HepG2 (cell line): ENCODE data around the gene SIX5. TPM values are rescaled to one million over a fixed set of nuclear protein-coding genes. Genes with fewer than 3 reads are reported as not detected.

Experiments used
- ADNP ChIP-seq: sonication (generic); formaldehyde crosslinking; IDR thresholded peaks from 2 replicates; pipeline ENCODE4 v1.4.0; 2020; ENCODE audit warnings: missing genetic modification reagents
- ARNTL ChIP-seq: sonication (generic); formaldehyde crosslinking; IDR thresholded peaks from 2 replicates; pipeline ENCODE4 v1.4.0; 2020; ENCODE audit warnings: mild to moderate bottlenecking, missing genetic modification reagents
- CENPX ChIP-seq: sonication (generic); formaldehyde crosslinking; IDR thresholded peaks from 2 replicates; pipeline ENCODE4 v1.9.0; 2021; ENCODE audit warnings: mild to moderate bottlenecking, missing genetic modification reagents, moderate library complexity
- FOXK1 ChIP-seq: sonication (generic); formaldehyde crosslinking; IDR thresholded peaks from 2 replicates; pipeline ENCODE4 v1.4.0; 2020; ENCODE audit warnings: low read depth, missing genetic modification reagents, borderline replicate concordance
- GFI1 ChIP-seq: sonication (generic); formaldehyde crosslinking; IDR thresholded peaks from 2 replicates; pipeline ENCODE4 v1.5.0; 2020; ENCODE audit warnings: missing genetic modification reagents, mild to moderate bottlenecking, borderline replicate concordance
- HHEX ChIP-seq: IDR thresholded peaks from 2 replicates; pipeline ENCODE4 v1.6.1; 2016; ENCODE audit warnings: control low read depth
- HNRNPK ChIP-seq: fragments of 200-400 bp; formaldehyde crosslinking; IDR thresholded peaks from 2 replicates; pipeline ENCODE4 v1.6.1; 2018; ENCODE audit warnings: low read length, low read depth, moderate library complexity, mild to moderate bottlenecking; ENCODE audit not compliant: poor library complexity, severe bottlenecking
- KDM4B ChIP-seq: sonication (generic); formaldehyde crosslinking; IDR thresholded peaks from 2 replicates; pipeline ENCODE4 v1.4.0; 2020; ENCODE audit warnings: missing genetic modification reagents
- MIER3 ChIP-seq: IDR thresholded peaks from 2 replicates; pipeline ENCODE4 v1.6.1; 2016; ENCODE audit warnings: missing compliant biosample characterization, borderline replicate concordance
- MIXL1 ChIP-seq: IDR thresholded peaks from 2 replicates; pipeline ENCODE4 v1.6.1; 2016
- RARG ChIP-seq: sonication (generic); formaldehyde crosslinking; IDR thresholded peaks from 2 replicates; pipeline ENCODE4 v1.4.0; 2020; ENCODE audit warnings: low read depth, mild to moderate bottlenecking, missing genetic modification reagents
- SAFB2 ChIP-seq: sonication (generic); formaldehyde crosslinking; IDR thresholded peaks from 2 replicates; pipeline ENCODE4 v1.5.1; 2020; ENCODE audit warnings: missing genetic modification reagents, low read depth, mild to moderate bottlenecking, borderline replicate concordance
- SMAD9 ChIP-seq: sonication (generic); formaldehyde crosslinking; IDR thresholded peaks from 2 replicates; pipeline ENCODE4 v1.5.1; 2020; ENCODE audit warnings: mild to moderate bottlenecking, missing genetic modification reagents
- SNRNP70 ChIP-seq: fragments of 200-400 bp; formaldehyde crosslinking; IDR thresholded peaks from 2 replicates; pipeline ENCODE4 v1.6.1; 2017; ENCODE audit warnings: mild to moderate bottlenecking, low read depth, low read length, moderate library complexity
- SRF ChIP-seq: IDR thresholded peaks from 2 replicates; pipeline ENCODE4 v1.6.1; 2011; ENCODE audit warnings: mild to moderate bottlenecking, low read depth, low read length, moderate library complexity
- ZBTB20 ChIP-seq: sonication (generic); formaldehyde crosslinking; IDR thresholded peaks from 2 replicates; pipeline ENCODE4 v1.8.1; 2023; ENCODE audit warnings: missing genetic modification reagents, low read depth, mild to moderate bottlenecking, borderline replicate concordance
- ZIK1 ChIP-seq: sonication (generic); formaldehyde crosslinking; IDR thresholded peaks from 2 replicates; pipeline ENCODE4 v1.5.0; 2020; ENCODE audit warnings: mild to moderate bottlenecking, low read depth, missing genetic modification reagents, borderline replicate concordance
- ZNF3 ChIP-seq: IDR thresholded peaks from 2 replicates; pipeline ENCODE4 v1.7.0; 2017; ENCODE audit warnings: inconsistent platforms
- ZNF614 ChIP-seq: IDR thresholded peaks from 2 replicates; pipeline ENCODE4 v1.6.1; 2018; ENCODE audit warnings: missing biosample characterization, missing genetic modification reagents, inconsistent platforms, borderline replicate concordance
- ZNF652 ChIP-seq: IDR thresholded peaks from 2 replicates; pipeline ENCODE4 v1.6.1; 2016; ENCODE audit warnings: low read depth, borderline replicate concordance
- ZNF766 ChIP-seq: sonication (generic); formaldehyde crosslinking; IDR thresholded peaks from 2 replicates; pipeline ENCODE4 v1.5.0; 2020; ENCODE audit warnings: missing genetic modification reagents, borderline replicate concordance
- ZNF775 ChIP-seq: sonication (generic); formaldehyde crosslinking; IDR thresholded peaks from 2 replicates; pipeline ENCODE4 v1.4.0; 2020; ENCODE audit warnings: missing genetic modification reagents, mild to moderate bottlenecking, moderate library complexity, borderline replicate concordance
- polyA plus RNA-seq, 8 experiments: library from polyadenylated mRNA; depleted of rRNA in 3 of 8; stranded (reverse) in 7 of 8; unstranded in 1 of 8; fragments of >200 nt; fragmentation: Illumina TruSeq in 4 of 8; extraction: Trizol in 4 of 8; gene quantifications; 2 replicates each; pipeline versions ENCODE4 v1.2.1 to v1.2.3, GENCODE V29; 2011 to 2016; ENCODE audit warnings: low read depth in 4 of 8, missing spikeins in 1 of 8, mixed read lengths in 1 of 8; ENCODE audit not compliant: insufficient read depth in 1 of 8
- total RNA-seq, 5 experiments: library from RNA; depleted of rRNA; stranded (reverse); fragments of >200 nt; fragmentation: Illumina TruSeq; extraction: Trizol; gene quantifications; 2 replicates each; pipeline ENCODE4 v1.2.3, GENCODE V29; 2016; ENCODE audit warnings: low read depth in 1 of 5
- TF ChIP-seq, protein P1 (sequence below): sonication (generic); formaldehyde crosslinking; IDR thresholded peaks from 2 replicates; pipeline ENCODE4 v1.4.0; 2020; ENCODE audit warnings: missing genetic modification reagents
- TF ChIP-seq, protein P2 (sequence below): sonication (generic); formaldehyde crosslinking; IDR thresholded peaks from 2 replicates; pipeline ENCODE4 v1.5.1; 2020; ENCODE audit warnings: missing genetic modification reagents, mild to moderate bottlenecking, borderline replicate concordance

Gene SIX5
- total and polyA plus RNA-seq, 2 of the 13 experiments (the other 11 are each of a cell fraction or from before 2014, with no cell fraction given), result 7.7 to 10.5 TPM

DNA sequence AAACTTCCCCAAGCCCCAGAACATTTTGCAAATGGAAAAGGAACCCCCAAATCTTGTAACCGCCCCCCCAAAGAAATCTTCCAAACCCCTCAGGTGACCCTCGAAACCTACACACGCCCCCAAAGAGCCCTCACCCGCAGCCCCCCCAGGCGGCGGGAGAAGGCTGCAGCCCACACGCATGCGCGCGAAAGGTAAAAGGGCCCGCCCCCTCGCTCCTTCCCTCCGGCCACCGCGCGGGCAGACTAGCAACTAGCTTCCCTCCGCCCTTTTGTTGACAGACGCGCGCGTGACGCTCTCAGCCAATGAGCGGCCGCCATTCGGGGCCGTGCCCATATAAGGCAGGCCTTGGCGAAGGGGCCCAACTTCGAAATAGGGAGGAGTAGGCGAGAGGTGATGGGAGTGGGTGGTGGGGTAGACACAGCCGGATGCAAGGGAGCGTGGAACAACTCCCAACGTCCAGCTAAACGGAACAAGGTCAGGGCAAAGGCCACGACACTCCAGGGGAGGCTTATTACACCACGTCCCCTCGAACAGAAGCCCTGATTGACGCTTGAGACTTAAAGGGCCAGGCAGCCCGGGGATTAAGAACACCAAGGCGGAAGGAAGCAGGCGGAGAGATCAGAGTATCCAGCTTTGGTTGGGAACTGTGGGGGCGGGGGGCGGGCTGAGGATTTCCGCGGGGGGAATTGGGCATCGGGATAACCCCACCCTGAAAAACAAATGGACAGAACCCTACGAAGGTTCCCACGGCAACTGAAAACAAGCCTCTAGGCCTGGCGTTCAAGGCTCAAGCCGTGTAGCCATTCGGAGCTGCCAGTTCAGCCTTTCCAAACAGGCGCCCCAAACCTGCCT, 51.7 kb downstream of the SIX5 start (continued):
- TF ChIP-seq, protein P1, sequence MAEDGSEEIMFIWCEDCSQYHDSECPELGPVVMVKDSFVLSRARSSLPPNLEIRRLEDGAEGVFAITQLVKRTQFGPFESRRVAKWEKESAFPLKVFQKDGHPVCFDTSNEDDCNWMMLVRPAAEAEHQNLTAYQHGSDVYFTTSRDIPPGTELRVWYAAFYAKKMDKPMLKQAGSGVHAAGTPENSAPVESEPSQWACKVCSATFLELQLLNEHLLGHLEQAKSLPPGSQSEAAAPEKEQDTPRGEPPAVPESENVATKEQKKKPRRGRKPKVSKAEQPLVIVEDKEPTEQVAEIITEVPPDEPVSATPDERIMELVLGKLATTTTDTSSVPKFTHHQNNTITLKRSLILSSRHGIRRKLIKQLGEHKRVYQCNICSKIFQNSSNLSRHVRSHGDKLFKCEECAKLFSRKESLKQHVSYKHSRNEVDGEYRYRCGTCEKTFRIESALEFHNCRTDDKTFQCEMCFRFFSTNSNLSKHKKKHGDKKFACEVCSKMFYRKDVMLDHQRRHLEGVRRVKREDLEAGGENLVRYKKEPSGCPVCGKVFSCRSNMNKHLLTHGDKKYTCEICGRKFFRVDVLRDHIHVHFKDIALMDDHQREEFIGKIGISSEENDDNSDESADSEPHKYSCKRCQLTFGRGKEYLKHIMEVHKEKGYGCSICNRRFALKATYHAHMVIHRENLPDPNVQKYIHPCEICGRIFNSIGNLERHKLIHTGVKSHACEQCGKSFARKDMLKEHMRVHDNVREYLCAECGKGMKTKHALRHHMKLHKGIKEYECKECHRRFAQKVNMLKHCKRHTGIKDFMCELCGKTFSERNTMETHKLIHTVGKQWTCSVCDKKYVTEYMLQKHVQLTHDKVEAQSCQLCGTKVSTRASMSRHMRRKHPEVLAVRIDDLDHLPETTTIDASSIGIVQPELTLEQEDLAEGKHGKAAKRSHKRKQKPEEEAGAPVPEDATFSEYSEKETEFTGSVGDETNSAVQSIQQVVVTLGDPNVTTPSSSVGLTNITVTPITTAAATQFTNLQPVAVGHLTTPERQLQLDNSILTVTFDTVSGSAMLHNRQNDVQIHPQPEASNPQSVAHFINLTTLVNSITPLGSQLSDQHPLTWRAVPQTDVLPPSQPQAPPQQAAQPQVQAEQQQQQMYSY (CRISPR knock-in tag), result no peak
- TF ChIP-seq ZNF775 (CRISPR knock-in tag) (peak; percentile 83; the same call in 1 of the 2 replicates), MIER3 (CRISPR knock-in tag) (peak; percentile 76), SRF (peak; percentile 100), ARNTL (peak; percentile 83), KDM4B (CRISPR knock-in tag) (0 out of 2 replicates have a peak, but pooled peaks have one; percentile 53), ADNP (CRISPR knock-in tag) (no peak), ZNF3 (no peak), MIXL1 (CRISPR knock-in tag) (peak; percentile 86), ZNF652 (CRISPR knock-in tag) (peak; percentile 15; the same call in 1 of the 2 replicates), CENPX (CRISPR knock-in tag) (no peak), FOXK1 (peak; percentile 93), SMAD9 (CRISPR knock-in tag) (no peak), SNRNP70 (no peak), GFI1 (peak; percentile 82), RARG (0 out of 2 replicates have a peak, but pooled peaks have one; percentile 61), ZNF766 (CRISPR knock-in tag) (no peak; the same call in 1 of the 2 replicates), ZNF614 (CRISPR knock-in tag) (peak; percentile 87; the same call in 1 of the 2 replicates), ZBTB20 (CRISPR knock-in tag) (peak; percentile 64; the same call in 1 of the 2 replicates), HNRNPK (peak; percentile 95), SAFB2 (CRISPR knock-in tag) (peak; percentile 85; the same call in 1 of the 2 replicates), ZIK1 (CRISPR knock-in tag) (0 out of 2 replicates have a peak, but pooled peaks have one; percentile 61), HHEX (CRISPR knock-in tag) (no peak)
- TF ChIP-seq, protein P2, sequence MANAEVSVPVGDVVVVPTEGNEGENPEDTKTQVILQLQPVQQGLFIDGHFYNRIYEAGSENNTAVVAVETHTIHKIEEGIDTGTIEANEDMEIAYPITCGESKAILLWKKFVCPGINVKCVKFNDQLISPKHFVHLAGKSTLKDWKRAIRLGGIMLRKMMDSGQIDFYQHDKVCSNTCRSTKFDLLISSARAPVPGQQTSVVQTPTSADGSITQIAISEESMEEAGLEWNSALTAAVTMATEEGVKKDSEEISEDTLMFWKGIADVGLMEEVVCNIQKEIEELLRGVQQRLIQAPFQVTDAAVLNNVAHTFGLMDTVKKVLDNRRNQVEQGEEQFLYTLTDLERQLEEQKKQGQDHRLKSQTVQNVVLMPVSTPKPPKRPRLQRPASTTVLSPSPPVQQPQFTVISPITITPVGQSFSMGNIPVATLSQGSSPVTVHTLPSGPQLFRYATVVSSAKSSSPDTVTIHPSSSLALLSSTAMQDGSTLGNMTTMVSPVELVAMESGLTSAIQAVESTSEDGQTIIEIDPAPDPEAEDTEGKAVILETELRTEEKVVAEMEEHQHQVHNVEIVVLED (CRISPR knock-in tag), result peak; percentile 86
